Measurements from ENCODE around the gene PBX1. TPM values are rescaled to one million over a fixed set of nuclear protein-coding genes. Genes with fewer than 3 reads are reported as not detected.

Gene PBX1
- total RNA-seq, 1 experiment from 2014 or later, result 102 TPM

GRCh38 chr1:164774413-164774812 lies 215.4 kb downstream of the PBX1 start:
- H3K36me3 Mint-ChIP-seq, result peaks cover 5% of the 10 kb centered on the region; the same call in 1 of the 2 replicates
- peak overlapping the region; percentile 70; the same call in 1 of the 2 replicates for H3K27ac Mint-ChIP-seq
- H3K4me1 Mint-ChIP-seq, result peaks cover 79% of the 10 kb centered on the region
- TF ChIP-seq, protein P1, sequence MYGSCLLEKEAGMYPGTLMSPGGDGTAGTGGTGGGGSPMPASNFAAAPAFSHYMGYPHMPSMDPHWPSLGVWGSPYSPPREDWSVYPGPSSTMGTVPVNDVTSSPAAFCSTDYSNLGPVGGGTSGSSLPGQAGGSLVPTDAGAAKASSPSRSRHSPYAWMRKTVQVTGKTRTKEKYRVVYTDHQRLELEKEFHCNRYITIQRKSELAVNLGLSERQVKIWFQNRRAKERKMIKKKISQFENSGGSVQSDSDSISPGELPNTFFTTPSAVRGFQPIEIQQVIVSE (CRISPR knock-in tag; IDR thresholded peaks at IDR 0.05; ENCODE audit: borderline replicate concordance), result no peak
- TF ChIP-seq HMGXB4 (CRISPR knock-in tag; IDR thresholded peaks at IDR 0.05), result no peak
- no peak for TF ChIP-seq ESRRA (CRISPR knock-in tag; IDR thresholded peaks at IDR 0.05; ENCODE audit: borderline replicate concordance)
- TF ChIP-seq TP53 (CRISPR knock-in tag; IDR thresholded peaks at IDR 0.05), result no peak
- TF ChIP-seq ZBTB21 (CRISPR knock-in tag; IDR thresholded peaks at IDR 0.05; ENCODE audit: borderline replicate concordance), result no peak
- TF ChIP-seq, protein P2, sequence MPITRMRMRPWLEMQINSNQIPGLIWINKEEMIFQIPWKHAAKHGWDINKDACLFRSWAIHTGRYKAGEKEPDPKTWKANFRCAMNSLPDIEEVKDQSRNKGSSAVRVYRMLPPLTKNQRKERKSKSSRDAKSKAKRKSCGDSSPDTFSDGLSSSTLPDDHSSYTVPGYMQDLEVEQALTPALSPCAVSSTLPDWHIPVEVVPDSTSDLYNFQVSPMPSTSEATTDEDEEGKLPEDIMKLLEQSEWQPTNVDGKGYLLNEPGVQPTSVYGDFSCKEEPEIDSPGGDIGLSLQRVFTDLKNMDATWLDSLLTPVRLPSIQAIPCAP (CRISPR knock-in tag; IDR thresholded peaks at IDR 0.05), result no peak
- TF ChIP-seq CTCF (IDR thresholded peaks at IDR 0.05), result 0 out of 2 replicates have a peak, but pooled peaks have one; percentile 13
- no peak overlapping the region for H3K4me3 Mint-ChIP-seq
- POLR2A ChIA-PET, result interaction anchor here (1.1 kb wide), 1 partner anchor 9 kb away, joined by 3 read pairs; no protein-coding TSS in a partner anchor
- H3K9me3 Mint-ChIP-seq, result no peaks in the 10 kb centered on the region
- H3K27me3 Mint-ChIP-seq (ENCODE audit: low read depth), result no peaks in the 10 kb centered on the region
- ATAC-seq (peak; percentile 23; the same call in 1 of the 2 replicates), DNase-seq (ENCODE audit: low spot score) (no peak)
- CTCF ChIA-PET, result interaction anchor here (0.7 to 1.1 kb wide), 2 partner anchors 13 to 101 kb away, joined by 3 to 4 read pairs; no protein-coding TSS in a partner anchor

- ChIA-PET CTCF (interaction anchor here (1.1 kb wide), 1 partner anchor 12 kb away, joined by 4 read pairs; no protein-coding TSS in a partner anchor), POLR2A (interaction anchor here (1.1 kb wide), 1 partner anchor 10 kb away, joined by 3 read pairs; no protein-coding TSS in a partner anchor)
- Mint-ChIP-seq H3K9me3 (no peaks in the 10 kb centered on the region), H3K36me3 (peaks cover 5% of the 10 kb centered on the region; the same call in 1 of the 2 replicates), H3K27me3 (ENCODE audit: low read depth) (no peaks in the 10 kb centered on the region), H3K4me3 (no peak overlapping the region), H3K27ac (peak overlapping the region; percentile 70), H3K4me1 (peaks cover 81% of the 10 kb centered on the region)
- ATAC-seq (no peak), DNase-seq (ENCODE audit: low spot score) (no peak)
- no peak for TF ChIP-seq ZNF396 (CRISPR knock-in tag; IDR thresholded peaks at IDR 0.05; ENCODE audit: borderline replicate concordance)
- TF ChIP-seq, protein P3, sequence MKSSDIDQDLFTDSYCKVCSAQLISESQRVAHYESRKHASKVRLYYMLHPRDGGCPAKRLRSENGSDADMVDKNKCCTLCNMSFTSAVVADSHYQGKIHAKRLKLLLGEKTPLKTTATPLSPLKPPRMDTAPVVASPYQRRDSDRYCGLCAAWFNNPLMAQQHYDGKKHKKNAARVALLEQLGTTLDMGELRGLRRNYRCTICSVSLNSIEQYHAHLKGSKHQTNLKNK (CRISPR knock-in tag; IDR thresholded peaks at IDR 0.05), result no peak
- TF ChIP-seq, protein P4, sequence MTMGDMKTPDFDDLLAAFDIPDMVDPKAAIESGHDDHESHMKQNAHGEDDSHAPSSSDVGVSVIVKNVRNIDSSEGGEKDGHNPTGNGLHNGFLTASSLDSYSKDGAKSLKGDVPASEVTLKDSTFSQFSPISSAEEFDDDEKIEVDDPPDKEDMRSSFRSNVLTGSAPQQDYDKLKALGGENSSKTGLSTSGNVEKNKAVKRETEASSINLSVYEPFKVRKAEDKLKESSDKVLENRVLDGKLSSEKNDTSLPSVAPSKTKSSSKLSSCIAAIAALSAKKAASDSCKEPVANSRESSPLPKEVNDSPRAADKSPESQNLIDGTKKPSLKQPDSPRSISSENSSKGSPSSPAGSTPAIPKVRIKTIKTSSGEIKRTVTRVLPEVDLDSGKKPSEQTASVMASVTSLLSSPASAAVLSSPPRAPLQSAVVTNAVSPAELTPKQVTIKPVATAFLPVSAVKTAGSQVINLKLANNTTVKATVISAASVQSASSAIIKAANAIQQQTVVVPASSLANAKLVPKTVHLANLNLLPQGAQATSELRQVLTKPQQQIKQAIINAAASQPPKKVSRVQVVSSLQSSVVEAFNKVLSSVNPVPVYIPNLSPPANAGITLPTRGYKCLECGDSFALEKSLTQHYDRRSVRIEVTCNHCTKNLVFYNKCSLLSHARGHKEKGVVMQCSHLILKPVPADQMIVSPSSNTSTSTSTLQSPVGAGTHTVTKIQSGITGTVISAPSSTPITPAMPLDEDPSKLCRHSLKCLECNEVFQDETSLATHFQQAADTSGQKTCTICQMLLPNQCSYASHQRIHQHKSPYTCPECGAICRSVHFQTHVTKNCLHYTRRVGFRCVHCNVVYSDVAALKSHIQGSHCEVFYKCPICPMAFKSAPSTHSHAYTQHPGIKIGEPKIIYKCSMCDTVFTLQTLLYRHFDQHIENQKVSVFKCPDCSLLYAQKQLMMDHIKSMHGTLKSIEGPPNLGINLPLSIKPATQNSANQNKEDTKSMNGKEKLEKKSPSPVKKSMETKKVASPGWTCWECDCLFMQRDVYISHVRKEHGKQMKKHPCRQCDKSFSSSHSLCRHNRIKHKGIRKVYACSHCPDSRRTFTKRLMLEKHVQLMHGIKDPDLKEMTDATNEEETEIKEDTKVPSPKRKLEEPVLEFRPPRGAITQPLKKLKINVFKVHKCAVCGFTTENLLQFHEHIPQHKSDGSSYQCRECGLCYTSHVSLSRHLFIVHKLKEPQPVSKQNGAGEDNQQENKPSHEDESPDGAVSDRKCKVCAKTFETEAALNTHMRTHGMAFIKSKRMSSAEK (CRISPR knock-in tag; IDR thresholded peaks at IDR 0.05; ENCODE audit: borderline replicate concordance), result no peak
- no peak for TF ChIP-seq FOXK1 (CRISPR knock-in tag; IDR thresholded peaks at IDR 0.05)
- no peak for TF ChIP-seq ZNF219 (CRISPR knock-in tag; IDR thresholded peaks at IDR 0.05; ENCODE audit: borderline replicate concordance)
- no peak for TF ChIP-seq JAZF1 (CRISPR knock-in tag; IDR thresholded peaks at IDR 0.05)
- no peak for TF ChIP-seq CREB1 (CRISPR knock-in tag; IDR thresholded peaks at IDR 0.05)
- no peak for TF ChIP-seq ZBTB43 (CRISPR knock-in tag; IDR thresholded peaks at IDR 0.05)
- TF ChIP-seq NFATC4 (CRISPR knock-in tag; IDR thresholded peaks at IDR 0.05), result no peak
- no peak for TF ChIP-seq IRF2 (CRISPR knock-in tag; IDR thresholded peaks at IDR 0.05; ENCODE audit: borderline replicate concordance, low read depth)
- no peak for TF ChIP-seq TEAD4 (CRISPR knock-in tag; IDR thresholded peaks at IDR 0.05)
These were observed 216.1 kb downstream of the PBX1 start for GRCh38 chr1:164774819-164775654.
